AG10803 (cell line): Measurements from ENCODE around the gene HADHB.
"Not testable (repeated sequence)": the region's sequence is repeated elsewhere in the genome, so short reads cannot be mapped to it uniquely, and the experiment has no call there.

Source experiments
- DNase-seq: peaks from one replicate; pipeline ENCODE4 v3.0.0; 2010; ENCODE audit warnings: low read depth
- H3K4me3 ChIP-seq: 2 replicates; pipeline ENCODE4 v1.5.1; 2011; ENCODE audit warnings: mild to moderate bottlenecking, low read length, control low read depth
- TF ChIP-seq, protein P1 (sequence below): conservative IDR thresholded peaks from 2 replicates; pipeline ENCODE4 v1.5.1; 2011; ENCODE audit warnings: mild to moderate bottlenecking, low read length, control low read depth, inconsistent platforms

HADHB gene

DNA sequence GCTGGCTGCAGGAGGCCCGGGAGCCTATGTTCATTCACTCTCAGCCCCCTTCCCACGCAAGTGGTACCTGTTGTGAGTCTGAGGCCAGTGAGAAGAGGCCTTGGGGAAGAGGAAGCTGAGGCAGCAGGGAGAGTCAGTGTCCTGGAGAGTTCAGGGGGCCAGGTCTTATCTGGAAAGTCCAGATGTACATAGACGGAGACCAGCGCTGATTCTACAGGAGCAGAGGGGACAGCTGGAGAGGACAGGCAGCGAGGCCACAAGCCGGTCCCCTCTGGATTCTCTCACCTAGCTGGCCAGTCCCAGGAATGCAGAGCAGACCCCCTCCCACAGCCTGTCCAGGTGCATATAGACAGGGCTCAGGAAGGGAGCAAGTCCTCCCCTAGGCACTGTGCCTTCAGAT is 72.1 kb downstream of the HADHB start:
- no peak overlapping the region for H3K4me3 ChIP-seq
- TF ChIP-seq, protein P1, sequence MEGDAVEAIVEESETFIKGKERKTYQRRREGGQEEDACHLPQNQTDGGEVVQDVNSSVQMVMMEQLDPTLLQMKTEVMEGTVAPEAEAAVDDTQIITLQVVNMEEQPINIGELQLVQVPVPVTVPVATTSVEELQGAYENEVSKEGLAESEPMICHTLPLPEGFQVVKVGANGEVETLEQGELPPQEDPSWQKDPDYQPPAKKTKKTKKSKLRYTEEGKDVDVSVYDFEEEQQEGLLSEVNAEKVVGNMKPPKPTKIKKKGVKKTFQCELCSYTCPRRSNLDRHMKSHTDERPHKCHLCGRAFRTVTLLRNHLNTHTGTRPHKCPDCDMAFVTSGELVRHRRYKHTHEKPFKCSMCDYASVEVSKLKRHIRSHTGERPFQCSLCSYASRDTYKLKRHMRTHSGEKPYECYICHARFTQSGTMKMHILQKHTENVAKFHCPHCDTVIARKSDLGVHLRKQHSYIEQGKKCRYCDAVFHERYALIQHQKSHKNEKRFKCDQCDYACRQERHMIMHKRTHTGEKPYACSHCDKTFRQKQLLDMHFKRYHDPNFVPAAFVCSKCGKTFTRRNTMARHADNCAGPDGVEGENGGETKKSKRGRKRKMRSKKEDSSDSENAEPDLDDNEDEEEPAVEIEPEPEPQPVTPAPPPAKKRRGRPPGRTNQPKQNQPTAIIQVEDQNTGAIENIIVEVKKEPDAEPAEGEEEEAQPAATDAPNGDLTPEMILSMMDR = no peak
- DNase-seq = no peak

GRCh38 chr2:26317377-26318105 is 72.8 kb downstream of the HADHB start:
- TF ChIP-seq, protein P1 = no peak
- DNase-seq = no peak

GRCh38 chr2:26318950-26319349 is 74.2 kb downstream of the HADHB start:
- DNase-seq = no peak
- TF ChIP-seq, protein P1 = no peak
- no peak overlapping the region for H3K4me3 ChIP-seq

More at GRCh38 chr2:26317377-26318105, 72.8 kb downstream of the HADHB start:
- H3K4me3 ChIP-seq = no peak overlapping the region

- not testable (repeated sequence) for H3K4me3 ChIP-seq, DNase-seq
These were observed 79.7 kb downstream of the HADHB start for GRCh38 chr2:26324479-26324878.

DNA sequence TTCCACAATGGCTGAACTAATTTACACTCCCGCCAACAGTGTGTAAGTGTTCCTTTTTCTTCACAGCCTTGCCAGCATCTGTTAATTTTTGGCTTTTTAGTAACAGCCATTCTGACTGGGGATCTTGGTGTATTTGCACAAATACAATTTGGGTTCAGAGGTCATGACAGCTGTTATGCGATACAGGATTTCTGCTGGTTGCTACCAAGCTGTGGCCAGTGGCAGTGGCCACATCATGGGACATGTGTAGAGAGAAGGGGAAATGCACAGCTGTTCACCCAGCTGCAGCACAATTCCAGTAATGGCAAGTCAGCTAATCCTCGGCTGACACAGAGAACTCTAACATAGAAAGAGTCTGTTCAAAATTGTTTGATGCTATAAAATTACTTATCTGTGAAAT is 80.2 kb downstream of the HADHB start:
- no peak overlapping the region for H3K4me3 ChIP-seq
- TF ChIP-seq, protein P1 = no peak
- no peak for DNase-seq

- TF ChIP-seq, protein P1 = no peak
- no peak overlapping the region for H3K4me3 ChIP-seq
- DNase-seq = peak; percentile 33
These were observed 81.1 kb downstream of the HADHB start for GRCh38 chr2:26325851-26326250.

- TF ChIP-seq, protein P1 = no peak
- no peak for DNase-seq
- H3K4me3 ChIP-seq = no peak overlapping the region
These were observed 81.8 kb downstream of the HADHB start for GRCh38 chr2:26326514-26326913.
